PC-9 (cell line): ENCODE measurements around the gene TMEM120B.

Source experiments
- EZH2 ChIP-seq: fragments of 200-600 bp; sonication (generic); IDR thresholded peaks from 2 replicates; pipeline ENCODE4 v1.8.0; 2017; ENCODE audit warnings: antibody characterized with exemption, low read depth
- TF ChIP-seq, protein P1 (sequence below): fragments of 200-600 bp; sonication (generic); conservative IDR thresholded peaks from 2 replicates; pipeline ENCODE4 v1.6.1; 2017; ENCODE audit warnings: mixed run types, antibody characterized with exemption, mild to moderate bottlenecking, moderate library complexity

DNA sequence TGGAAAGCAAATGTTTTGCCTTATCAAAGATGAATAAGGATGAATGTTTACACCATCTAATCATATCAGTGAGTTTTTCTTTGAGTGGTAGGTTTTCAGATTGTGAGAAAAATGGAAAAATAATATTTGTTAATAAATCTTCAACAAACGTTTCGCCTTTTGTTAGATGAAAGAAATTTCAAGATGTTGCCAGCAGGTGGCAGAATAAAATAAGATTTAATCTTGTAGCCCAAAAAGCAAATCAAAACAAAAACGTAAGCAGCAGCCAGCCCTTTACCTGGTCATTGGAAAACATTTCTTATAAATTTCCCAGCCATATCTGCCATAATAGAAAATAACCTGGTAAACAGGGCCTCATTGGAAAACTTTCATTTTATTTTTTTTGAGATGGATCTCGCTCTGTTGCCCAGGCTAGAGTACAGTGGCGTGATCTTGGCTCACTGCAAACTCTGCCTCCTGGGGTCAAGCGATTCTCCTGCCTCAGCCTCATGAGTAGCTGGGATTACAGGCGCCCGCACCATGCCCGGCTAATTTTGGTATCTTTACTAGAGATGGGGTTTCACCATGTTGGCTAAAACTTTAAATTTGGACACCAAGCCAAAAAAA is 15.4 kb upstream of the TMEM120B start:
- TF ChIP-seq EZH2, result no peak
- TF ChIP-seq, protein P1, sequence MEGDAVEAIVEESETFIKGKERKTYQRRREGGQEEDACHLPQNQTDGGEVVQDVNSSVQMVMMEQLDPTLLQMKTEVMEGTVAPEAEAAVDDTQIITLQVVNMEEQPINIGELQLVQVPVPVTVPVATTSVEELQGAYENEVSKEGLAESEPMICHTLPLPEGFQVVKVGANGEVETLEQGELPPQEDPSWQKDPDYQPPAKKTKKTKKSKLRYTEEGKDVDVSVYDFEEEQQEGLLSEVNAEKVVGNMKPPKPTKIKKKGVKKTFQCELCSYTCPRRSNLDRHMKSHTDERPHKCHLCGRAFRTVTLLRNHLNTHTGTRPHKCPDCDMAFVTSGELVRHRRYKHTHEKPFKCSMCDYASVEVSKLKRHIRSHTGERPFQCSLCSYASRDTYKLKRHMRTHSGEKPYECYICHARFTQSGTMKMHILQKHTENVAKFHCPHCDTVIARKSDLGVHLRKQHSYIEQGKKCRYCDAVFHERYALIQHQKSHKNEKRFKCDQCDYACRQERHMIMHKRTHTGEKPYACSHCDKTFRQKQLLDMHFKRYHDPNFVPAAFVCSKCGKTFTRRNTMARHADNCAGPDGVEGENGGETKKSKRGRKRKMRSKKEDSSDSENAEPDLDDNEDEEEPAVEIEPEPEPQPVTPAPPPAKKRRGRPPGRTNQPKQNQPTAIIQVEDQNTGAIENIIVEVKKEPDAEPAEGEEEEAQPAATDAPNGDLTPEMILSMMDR, result peak; percentile 70
